PC-3 (cell line): Measurements from ENCODE around the gene ZMYM3. TPM values are rescaled to one million over a fixed set of nuclear protein-coding genes. Genes with fewer than 3 reads are reported as not detected.
"Not testable (repeated sequence)": the region's sequence is repeated elsewhere in the genome, so short reads cannot be mapped to it uniquely, and the experiment has no call there.

Source experiments
- ATAC-seq: fragments of 200-7000 bp; cut with Tn5 transposase; 2 replicates; pipeline ENCODE4 v1.9.1; 2020; ENCODE audit warnings: mild to moderate bottlenecking, moderate library complexity
- BruUV-seq: library from RNA; stranded (reverse); fragments of 400-500 nt; replicated peaks from 2 replicates; lab custom pipeline; 2021; lab: Mats Ljungman, UMichigan
- CTCF ChIA-PET: fragments of 300-600 bp; sonication (Branson Sonifier 250); formaldehyde crosslinking; loops from one replicate; lab custom pipeline; 2022; ENCODE audit warnings: antibody characterized with exemption; lab: Charles Lee
- POLR2A ChIA-PET: fragments of 300-600 bp; sonication (Branson Sonifier 250); formaldehyde crosslinking; loops from one replicate; lab custom pipeline; 2022; ENCODE audit warnings: antibody characterized with exemption; ENCODE audit not compliant: unreplicated experiment; lab: Charles Lee
- DNase-seq: peaks from one replicate; pipeline ENCODE4 v3.0.0-alpha.2; 2015
- H2AFZ ChIP-seq: fragments of 300-600 bp; sonication (generic); 2 replicates; pipeline ENCODE4 v1.6.0; 2016; ENCODE audit warnings: antibody characterized with exemption, low read length
- H3F3A ChIP-seq: fragments of 300-600 bp; sonication (generic); one replicate; pipeline ENCODE4 v1.6.0; 2017; ENCODE audit warnings: antibody characterized with exemption, low read length, control low read depth, mild to moderate bottlenecking; ENCODE audit not compliant: unreplicated experiment
- H3K27ac ChIP-seq: fragments of 300-600 bp; sonication (generic); 2 replicates; pipeline ENCODE4 v1.5.1; 2016; ENCODE audit warnings: mild to moderate bottlenecking, low read length
- H3K27me3 ChIP-seq: fragments of 300-600 bp; sonication (generic); 2 replicates; pipeline ENCODE4 v1.6.1; 2016; ENCODE audit warnings: low read length, mixed read lengths
- H3K36me3 ChIP-seq: fragments of 300-600 bp; sonication (generic); 2 replicates; pipeline ENCODE4 v1.6.1; 2016; ENCODE audit warnings: low read depth, mixed run types, low read length, mixed read lengths
- H3K4me1 ChIP-seq: fragments of 300-600 bp; sonication (generic); 2 replicates; pipeline ENCODE4 v1.5.1; 2016; ENCODE audit warnings: low read length; ENCODE audit not compliant: insufficient read depth
- H3K4me2 ChIP-seq: fragments of 300-600 bp; sonication (generic); 2 replicates; pipeline ENCODE4 v1.6.0; 2016; ENCODE audit warnings: low read length
- H3K4me3 ChIP-seq: fragments of 300-600 bp; sonication (generic); 2 replicates; pipeline ENCODE4 v1.5.1; 2016; ENCODE audit warnings: mild to moderate bottlenecking, low read length, mixed read lengths
- H3K79me2 ChIP-seq: fragments of 300-600 bp; sonication (generic); 2 replicates; pipeline ENCODE4 v1.6.1; 2017; ENCODE audit warnings: low read length, mixed read lengths
- H3K9ac ChIP-seq: fragments of 300-600 bp; sonication (generic); 2 replicates; pipeline ENCODE4 v1.6.0; 2016; ENCODE audit warnings: mild to moderate bottlenecking, low read length
- H3K9me2 ChIP-seq: fragments of 300-600 bp; sonication (generic); replicated peaks from 2 replicates; pipeline ENCODE4 v1.6.1; 2016; ENCODE audit warnings: mixed run types, low read length, mixed read lengths
- H3K9me3 ChIP-seq: fragments of 300-600 bp; sonication (generic); 2 replicates; pipeline ENCODE4 v1.6.1; 2016; ENCODE audit warnings: low read length, mixed read lengths
- H4K20me1 ChIP-seq: fragments of 300-600 bp; sonication (generic); 2 replicates; pipeline ENCODE4 v1.6.1; 2016; ENCODE audit warnings: low read length, mixed read lengths
- CTCF ChIP-seq: fragments of 300-600 bp; sonication (generic); conservative IDR thresholded peaks from 2 replicates; pipeline ENCODE4 v1.5.1; 2017; ENCODE audit warnings: antibody characterized with exemption, low read depth, mild to moderate bottlenecking, low read length
- EZH2 ChIP-seq: fragments of 300-600 bp; sonication (generic); IDR thresholded peaks from one replicate; pipeline ENCODE4 v1.6.1; 2017; ENCODE audit warnings: antibody characterized with exemption, mild to moderate bottlenecking, low read length; ENCODE audit not compliant: unreplicated experiment
- EZH2phosphoT487 ChIP-seq: fragments of 300-600 bp; sonication (generic); IDR thresholded peaks from 2 replicates; pipeline ENCODE4 v1.6.1; 2018; ENCODE audit warnings: mild to moderate bottlenecking, antibody characterized with exemption, low read length, borderline replicate concordance
- intact Hi-C: fragments of 100-400 bp; cut with micrococcal nuclease; formaldehyde crosslinking; loops from 2 replicates; pipeline ENCODE4 v1.9.0; 2023
- total RNA-seq: library from RNA; depleted of rRNA; stranded (reverse); fragments of >200 nt; gene quantifications from 2 replicates; pipeline ENCODE4 v1.2.3, GENCODE V29; 2014

ZMYM3 gene
- total RNA-seq, 1 experiment from 2014 or later = 23.5 TPM

GRCh38 chrX:71269801-71270395 lies 16.0 kb upstream of the ZMYM3 start:
- H3K9me3 ChIP-seq = no peaks in the 10 kb centered on the region
- ChIA-PET CTCF (interaction anchor here (0.6 kb wide), 1 partner anchor 13 kb away, joined by 4 read pairs; the partner anchor contains the start of gene NONO), POLR2A (no interaction called here)
- no peak overlapping the region for H2AFZ ChIP-seq
- TF ChIP-seq CTCF (no peak), EZH2 (no peak), EZH2phosphoT487 (no peak)
- no TSS peak for BruUV-seq
- H3K9me2 ChIP-seq = no peaks in the 10 kb centered on the region
- no peaks in the 10 kb centered on the region for H3K27me3 ChIP-seq
- intact Hi-C loops = no loop called here
- H3K4me2 ChIP-seq = no peak overlapping the region
- H3K4me1 ChIP-seq = no peaks in the 10 kb centered on the region
- H3K4me3 ChIP-seq = no peak overlapping the region
- H3K36me3 ChIP-seq = no peaks in the 10 kb centered on the region
- H4K20me1 ChIP-seq = no peaks in the 10 kb centered on the region
- DNase-seq = no peak
- H3F3A ChIP-seq = no peaks in the 10 kb centered on the region
- no peaks in the 10 kb centered on the region for H3K79me2 ChIP-seq
- H3K27ac ChIP-seq = no peak overlapping the region
- H3K9ac ChIP-seq = no peak overlapping the region
- ATAC-seq = no peak

GRCh38 chrX:71268624-71269023 lies 14.7 kb upstream of the ZMYM3 start:
- intact Hi-C loops, H3K27me3 ChIP-seq, H2AFZ ChIP-seq, H3F3A ChIP-seq, CTCF ChIA-PET, H3K27ac ChIP-seq, BruUV-seq, DNase-seq, H3K36me3 ChIP-seq, ATAC-seq, H3K9me3 ChIP-seq, H3K4me3 ChIP-seq, H3K9me2 ChIP-seq, H3K4me2 ChIP-seq, POLR2A ChIA-PET, H3K4me1 ChIP-seq, H4K20me1 ChIP-seq, H3K79me2 ChIP-seq, H3K9ac ChIP-seq: not testable (repeated sequence)

- DNase-seq (no peak), ATAC-seq (no peak)
- TF ChIP-seq EZH2phosphoT487 = no peak
- TF ChIP-seq CTCF = no peak
- no peak for TF ChIP-seq EZH2
- Histone ChIP-seq H3K9me3 (no peaks in the 10 kb centered on the region), H3K4me3 (no peak overlapping the region), H3K9me2 (no peaks in the 10 kb centered on the region), H3K79me2 (peaks cover 12% of the 10 kb centered on the region), H3K27me3 (no peaks in the 10 kb centered on the region), H3K9ac (no peak overlapping the region), H3F3A (no peaks in the 10 kb centered on the region), H2AFZ (peak overlapping the region; percentile 38; the same call in 1 of the 2 replicates), H3K4me2 (no peak overlapping the region), H3K4me1 (peaks cover 17% of the 10 kb centered on the region), H4K20me1 (no peaks in the 10 kb centered on the region), H3K27ac (no peak overlapping the region), H3K36me3 (no peaks in the 10 kb centered on the region)
- intact Hi-C loops = no loop called here
- CTCF ChIA-PET = no interaction called here
- no TSS peak for BruUV-seq
- POLR2A ChIA-PET = interaction anchor here (0.6 to 1.0 kb wide), 3 partner anchors 26 to 173 kb away, joined by 3 to 11 read pairs (median 7); partner anchors contain the start of genes NONO and TAF1
Observed at GRCh38 chrX:71256856-71257255, 2.9 kb upstream of the ZMYM3 start.
